Measurements from ENCODE around the gene NAA15. TPM values are rescaled to one million over a fixed set of nuclear protein-coding genes. Genes with fewer than 3 reads are reported as not detected.
"Not testable (repeated sequence)": the region's sequence is repeated elsewhere in the genome, so short reads cannot be mapped to it uniquely, and the experiment has no call there.

The NAA15 gene
- total RNA-seq, 2 experiments from 2014 or later, result 91.2 to 95.8 TPM

DNA sequence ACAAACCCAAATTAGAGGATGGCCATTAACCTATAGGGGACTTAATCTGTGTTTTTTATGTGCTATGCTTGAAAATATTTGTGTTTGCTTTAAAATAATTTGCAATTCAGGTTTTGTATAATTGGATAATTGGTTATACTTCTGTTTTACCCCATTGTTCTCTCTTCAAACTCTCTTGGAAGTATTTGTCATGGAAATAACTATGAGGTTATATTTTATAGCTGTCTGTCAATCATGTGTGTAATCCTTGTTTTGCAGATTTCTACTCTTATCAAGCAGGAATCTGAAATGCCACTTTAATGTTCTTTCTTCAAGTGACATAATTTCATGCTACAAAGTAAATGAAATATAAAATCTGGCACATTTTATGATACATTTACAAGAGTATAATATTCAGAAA, 16.3 kb downstream of the NAA15 start:
- Mint-ChIP-seq H3K27me3 (no peaks in the 10 kb centered on the region), H3K36me3 (peaks cover 16% of the 10 kb centered on the region), H3K4me3 (no peak overlapping the region), H3K9me3 (no peaks in the 10 kb centered on the region), H3K4me1 (ENCODE audit: low read depth) (peaks cover 71% of the 10 kb centered on the region), H3K27ac (no peak overlapping the region)
- ChIA-PET CTCF (no interaction called here), POLR2A (no interaction called here)
- DNase-seq, result no peak
- intact Hi-C loops (cut with micrococcal nuclease), result no loop called here

DNA sequence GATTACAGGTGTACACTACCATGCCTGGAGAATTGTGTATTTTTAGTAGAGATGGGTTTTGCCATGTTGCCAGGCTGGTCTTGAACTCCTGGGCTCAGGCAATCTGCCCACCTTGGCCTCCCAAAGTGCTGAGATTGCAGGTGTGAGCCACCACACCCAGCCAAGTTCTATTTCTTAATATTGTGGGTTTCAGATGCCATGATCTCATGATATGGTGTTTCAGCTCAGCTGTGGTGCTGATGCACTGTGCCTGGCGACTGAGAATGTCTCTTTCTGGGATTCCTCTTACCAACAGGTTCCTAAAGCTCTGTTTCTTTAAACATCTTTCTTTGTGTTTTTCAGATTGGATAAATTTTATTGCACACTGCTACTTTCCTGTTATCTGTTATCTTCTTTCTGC, 18.3 kb downstream of the NAA15 start:
- no peak overlapping the region for H3K4me3 Mint-ChIP-seq
- no peak overlapping the region for H3K27ac Mint-ChIP-seq
- ChIA-PET POLR2A (no interaction called here), CTCF (no interaction called here)
- no peaks in the 10 kb centered on the region for H3K27me3 Mint-ChIP-seq
- H3K4me1 Mint-ChIP-seq (ENCODE audit: low read depth), result peaks cover 66% of the 10 kb centered on the region
- no peaks in the 10 kb centered on the region for H3K9me3 Mint-ChIP-seq
- no peak for DNase-seq
- peaks cover 16% of the 10 kb centered on the region for H3K36me3 Mint-ChIP-seq
- intact Hi-C loops (cut with micrococcal nuclease), result no loop called here

DNA sequence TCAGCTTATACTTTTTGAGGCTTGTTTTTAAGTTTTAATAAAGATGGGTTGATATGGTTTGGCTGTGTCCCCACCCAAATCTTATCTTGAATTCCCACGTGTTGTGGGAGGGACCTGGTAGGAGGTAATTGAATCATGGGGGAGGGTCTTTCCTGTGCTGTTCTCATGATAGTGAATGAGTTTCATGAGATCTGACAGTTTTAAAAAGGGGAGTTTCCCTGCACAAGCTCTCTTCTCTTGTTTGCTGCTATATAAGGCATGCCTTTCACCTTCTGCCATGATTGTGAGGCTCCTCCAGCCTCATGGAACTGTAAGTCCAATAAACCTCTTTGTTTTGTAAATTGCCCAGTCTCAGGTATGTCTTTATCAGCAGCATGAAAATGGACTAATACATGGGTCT, 20.8 kb downstream of the NAA15 start:
- H3K9me3 Mint-ChIP-seq; H3K27ac Mint-ChIP-seq; POLR2A ChIA-PET; DNase-seq; H3K27me3 Mint-ChIP-seq; intact Hi-C loops (cut with micrococcal nuclease); H3K4me3 Mint-ChIP-seq: not testable (repeated sequence)
- H3K36me3 Mint-ChIP-seq, result peaks cover 14% of the 10 kb centered on the region
- CTCF ChIA-PET, result interaction anchor here (1.4 to 1.8 kb wide), 2 partner anchors 26 to 291 kb away, joined by 4 to 8 read pairs; no protein-coding TSS in a partner anchor
- H3K4me1 Mint-ChIP-seq (ENCODE audit: low read depth), result peaks cover 54% of the 10 kb centered on the region

DNA sequence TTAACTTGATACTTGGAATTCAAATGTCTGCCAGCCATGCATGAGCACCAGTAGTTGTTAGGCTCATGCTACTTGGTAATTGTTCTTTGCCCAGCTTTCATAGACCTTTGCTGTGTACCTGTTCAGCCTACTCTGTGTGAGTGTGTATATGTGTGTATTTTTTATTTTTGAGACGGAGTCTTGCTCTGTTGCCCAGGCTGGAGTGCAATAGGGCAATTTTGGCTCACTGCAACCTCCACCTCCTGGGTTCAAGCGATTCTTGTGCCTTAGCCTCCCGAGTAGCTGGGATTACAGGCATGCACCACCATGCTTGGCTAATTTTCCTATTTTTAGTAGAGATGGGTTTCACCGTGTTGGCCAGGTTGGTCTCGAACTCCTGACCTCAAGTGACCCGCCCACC, 21.2 kb downstream of the NAA15 start:
- peaks cover 15% of the 10 kb centered on the region for H3K36me3 Mint-ChIP-seq
- POLR2A ChIA-PET; H3K27me3 Mint-ChIP-seq; DNase-seq; H3K9me3 Mint-ChIP-seq; intact Hi-C loops (cut with micrococcal nuclease); H3K4me3 Mint-ChIP-seq; H3K27ac Mint-ChIP-seq: not testable (repeated sequence)
- peaks cover 53% of the 10 kb centered on the region for H3K4me1 Mint-ChIP-seq (ENCODE audit: low read depth)
- CTCF ChIA-PET, result interaction anchor here (1.4 to 1.8 kb wide), 2 partner anchors 27 to 292 kb away, joined by 4 to 8 read pairs; no protein-coding TSS in a partner anchor

DNA sequence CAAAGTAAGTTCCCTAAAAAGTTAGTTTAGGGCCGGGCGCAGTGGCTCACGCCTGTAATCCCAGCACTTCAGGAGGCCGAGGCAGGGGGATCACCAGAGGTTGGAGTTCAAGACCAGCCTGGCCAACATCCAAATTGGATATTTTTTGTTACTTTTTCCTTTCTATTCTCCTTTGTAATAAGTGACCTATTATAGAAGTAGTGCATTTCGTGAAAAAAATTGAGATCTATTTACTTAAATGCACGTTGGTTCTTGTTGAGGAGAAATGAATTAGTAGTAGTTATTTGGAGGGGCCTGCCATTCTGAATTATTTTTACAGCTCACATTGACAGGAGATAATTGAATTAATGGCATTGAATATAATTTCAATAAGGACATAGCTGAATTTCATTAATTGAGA, 23.3 kb downstream of the NAA15 start:
- Mint-ChIP-seq H3K9me3 (no peaks in the 10 kb centered on the region), H3K4me3 (no peak overlapping the region), H3K4me1 (ENCODE audit: low read depth) (peaks cover 52% of the 10 kb centered on the region), H3K27ac (no peak overlapping the region), H3K36me3 (peaks cover 32% of the 10 kb centered on the region), H3K27me3 (no peaks in the 10 kb centered on the region)
- intact Hi-C loops (cut with micrococcal nuclease), result no loop called here
- DNase-seq, result no peak
- POLR2A ChIA-PET, result no interaction called here
- CTCF ChIA-PET, result interaction anchor here (0.6 to 0.7 kb wide), 2 partner anchors 9 to 62 kb away, joined by 3 read pairs; no protein-coding TSS in a partner anchor

DNA sequence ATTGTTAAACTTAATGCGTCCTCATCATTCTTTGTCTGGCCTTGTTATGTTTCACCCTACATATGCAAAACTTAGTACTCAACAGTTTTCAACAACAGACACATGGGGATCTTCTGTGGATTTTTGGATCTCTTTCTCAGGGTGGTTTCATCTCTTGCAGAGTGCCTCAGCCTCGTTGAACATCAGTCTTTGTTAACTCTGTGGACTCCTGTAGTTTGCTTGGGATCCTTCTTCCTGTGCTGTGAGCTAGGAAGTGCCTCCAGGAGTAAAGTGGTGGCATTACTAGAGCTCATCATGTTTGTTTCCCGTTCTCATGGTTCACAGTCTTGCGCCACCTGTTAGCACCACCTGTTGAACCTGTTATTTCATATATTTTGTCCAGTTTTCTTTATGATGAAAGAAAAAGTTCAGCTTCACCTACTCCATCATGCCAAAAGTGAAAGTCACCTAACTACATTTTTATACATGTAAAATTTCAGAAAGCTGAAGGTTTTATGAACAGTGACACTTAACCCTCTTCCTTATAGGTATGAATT, 28.4 kb downstream of the NAA15 start:
- POLR2A ChIA-PET, result interaction anchor here (1.1 kb wide), 1 partner anchor 226 kb away, joined by 3 read pairs; the partner anchor contains the start of gene SETD7
- Mint-ChIP-seq H3K27ac (no peak overlapping the region), H3K4me3 (no peak overlapping the region), H3K27me3 (no peaks in the 10 kb centered on the region), H3K9me3 (no peaks in the 10 kb centered on the region), H3K36me3 (peaks cover 32% of the 10 kb centered on the region), H3K4me1 (ENCODE audit: low read depth) (peaks cover 51% of the 10 kb centered on the region)
- intact Hi-C loops (cut with micrococcal nuclease), result loop anchor here (2.0 kb wide), 1 partner anchor 15 kb away; no protein-coding TSS in a partner anchor
- CTCF ChIA-PET, result no interaction called here
- DNase-seq, result no peak

DNA sequence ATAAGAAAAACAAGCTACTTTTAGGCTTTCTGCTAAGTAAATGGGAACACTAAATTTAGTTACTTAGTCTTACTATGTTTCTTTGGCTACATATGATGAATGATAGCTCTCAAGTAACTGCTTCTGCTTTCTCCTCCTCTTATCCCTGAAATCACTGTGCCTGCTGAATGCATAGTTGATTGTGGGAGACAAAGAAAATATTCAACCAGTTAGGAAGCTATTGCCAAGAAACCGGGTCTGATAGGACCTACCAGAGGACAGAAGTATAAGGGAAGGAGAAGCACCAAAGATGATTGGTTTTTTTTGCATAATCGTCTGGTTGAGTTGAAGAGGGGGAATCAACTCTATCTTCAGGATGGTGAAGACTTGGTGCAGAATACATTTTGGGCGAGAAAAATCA, 29.0 kb downstream of the NAA15 start:
- Mint-ChIP-seq H3K27ac (no peak overlapping the region), H3K4me1 (ENCODE audit: low read depth) (peaks cover 47% of the 10 kb centered on the region), H3K27me3 (no peaks in the 10 kb centered on the region), H3K4me3 (no peak overlapping the region), H3K36me3 (peaks cover 34% of the 10 kb centered on the region), H3K9me3 (no peaks in the 10 kb centered on the region)
- intact Hi-C loops (cut with micrococcal nuclease), result loop anchor here (2.0 kb wide), 1 partner anchor 15 kb away; no protein-coding TSS in a partner anchor
- no peak for DNase-seq
- POLR2A ChIA-PET, result interaction anchor here (1.1 kb wide), 1 partner anchor 226 kb away, joined by 3 read pairs; the partner anchor contains the start of gene SETD7
- CTCF ChIA-PET, result no interaction called here

DNA sequence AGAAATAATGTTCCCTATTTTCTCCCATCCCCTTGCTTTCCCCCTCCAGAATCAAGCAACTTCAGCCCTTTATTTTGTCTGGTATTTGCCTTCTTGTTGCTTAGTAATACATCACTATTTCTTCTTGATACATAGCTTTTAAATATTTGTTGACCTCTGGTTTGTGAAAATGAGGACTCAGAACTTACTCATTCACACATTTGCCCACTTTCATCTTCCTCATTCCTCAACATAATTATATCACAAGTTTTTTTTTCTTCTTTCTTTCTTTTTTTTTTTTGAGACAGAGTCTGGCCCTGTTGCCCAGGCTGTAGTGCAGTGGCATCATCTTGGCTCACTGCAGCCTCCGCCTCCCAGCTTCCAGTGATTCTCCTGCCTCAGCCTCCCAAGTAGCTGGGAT, 29.9 kb downstream of the NAA15 start:
- H3K36me3 Mint-ChIP-seq, result peaks cover 34% of the 10 kb centered on the region
- H3K4me1 Mint-ChIP-seq (ENCODE audit: low read depth), result peaks cover 45% of the 10 kb centered on the region
- ChIA-PET POLR2A (interaction anchor here (0.7 kb wide), 1 partner anchor 65 kb away, joined by 4 read pairs; no protein-coding TSS in a partner anchor), CTCF (interaction anchor here (1.3 kb wide), 1 partner anchor 34 kb away, joined by 4 read pairs; no protein-coding TSS in a partner anchor)
- no peaks in the 10 kb centered on the region for H3K9me3 Mint-ChIP-seq
- H3K27me3 Mint-ChIP-seq, result no peaks in the 10 kb centered on the region
- no peak for DNase-seq
- no peak overlapping the region for H3K4me3 Mint-ChIP-seq
- intact Hi-C loops (cut with micrococcal nuclease), result loop anchor here (2.0 kb wide), 1 partner anchor 16 kb away; no protein-coding TSS in a partner anchor
- no peak overlapping the region for H3K27ac Mint-ChIP-seq

DNA sequence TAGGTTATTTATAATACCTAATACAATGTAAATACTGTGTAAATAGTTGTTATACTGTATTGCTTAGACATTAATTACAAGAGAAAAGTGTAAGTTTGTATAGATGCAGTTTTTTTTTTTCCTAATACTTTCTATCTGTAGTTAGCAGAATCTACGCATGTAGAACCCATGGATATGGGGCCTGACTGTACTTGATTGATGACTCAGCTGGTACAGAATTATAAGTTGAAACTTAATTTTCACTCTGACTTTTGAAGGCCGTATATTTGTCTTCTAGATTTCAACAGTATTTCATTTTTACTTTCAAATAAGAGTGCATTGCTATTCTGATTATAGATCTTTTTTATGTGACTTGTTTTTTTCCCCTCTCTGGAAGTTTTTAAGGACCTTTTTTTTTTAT, 31.7 kb downstream of the NAA15 start:
- DNase-seq, result no peak
- Mint-ChIP-seq H3K4me3 (no peak overlapping the region), H3K27me3 (no peaks in the 10 kb centered on the region), H3K4me1 (ENCODE audit: low read depth) (peaks cover 41% of the 10 kb centered on the region), H3K36me3 (peaks cover 32% of the 10 kb centered on the region), H3K27ac (peak overlapping the region; percentile 62), H3K9me3 (no peaks in the 10 kb centered on the region)
- CTCF ChIA-PET, result interaction anchor here (0.6 to 1.4 kb wide), 4 partner anchors 32 to 154 kb away, joined by 3 to 5 read pairs (median 4); partner anchors contain the start of gene NAA15
- POLR2A ChIA-PET, result no interaction called here
- intact Hi-C loops (cut with micrococcal nuclease), result loop anchor here (1.0 kb wide), 1 partner anchor 31 kb away; the partner anchor contains the start of gene NDUFC1

- no peaks in the 10 kb centered on the region for H3K27me3 Mint-ChIP-seq
- peaks cover 17% of the 10 kb centered on the region for H3K4me1 Mint-ChIP-seq (ENCODE audit: low read depth)
- peaks cover 28% of the 10 kb centered on the region for H3K36me3 Mint-ChIP-seq
- H3K9me3 Mint-ChIP-seq, result no peaks in the 10 kb centered on the region
- no peak for DNase-seq
- H3K27ac Mint-ChIP-seq, result no peak overlapping the region
- intact Hi-C loops (cut with micrococcal nuclease), result no loop called here
- ChIA-PET CTCF (interaction anchor here (0.5 kb wide), 1 partner anchor 24 kb away, joined by 3 read pairs; no protein-coding TSS in a partner anchor), POLR2A (no interaction called here)
- no peak overlapping the region for H3K4me3 Mint-ChIP-seq
Measured at GRCh38 chr4:139337612-139338011, 36.3 kb downstream of the NAA15 start.

- no peaks in the 10 kb centered on the region for H3K27me3 Mint-ChIP-seq
- H3K36me3 Mint-ChIP-seq, result peaks cover 38% of the 10 kb centered on the region
- H3K4me3 Mint-ChIP-seq, result no peak overlapping the region
- ChIA-PET CTCF (interaction anchor here (0.7 kb wide), 1 partner anchor 24 kb away, joined by 3 read pairs; no protein-coding TSS in a partner anchor), POLR2A (no interaction called here)
- intact Hi-C loops (cut with micrococcal nuclease), result no loop called here
- no peak for DNase-seq
- no peaks in the 10 kb centered on the region for H3K9me3 Mint-ChIP-seq
- no peak overlapping the region for H3K27ac Mint-ChIP-seq
- no peaks in the 10 kb centered on the region for H3K4me1 Mint-ChIP-seq (ENCODE audit: low read depth)
Measured at GRCh38 chr4:139361301-139361700, 60.0 kb downstream of the NAA15 start.

DNA sequence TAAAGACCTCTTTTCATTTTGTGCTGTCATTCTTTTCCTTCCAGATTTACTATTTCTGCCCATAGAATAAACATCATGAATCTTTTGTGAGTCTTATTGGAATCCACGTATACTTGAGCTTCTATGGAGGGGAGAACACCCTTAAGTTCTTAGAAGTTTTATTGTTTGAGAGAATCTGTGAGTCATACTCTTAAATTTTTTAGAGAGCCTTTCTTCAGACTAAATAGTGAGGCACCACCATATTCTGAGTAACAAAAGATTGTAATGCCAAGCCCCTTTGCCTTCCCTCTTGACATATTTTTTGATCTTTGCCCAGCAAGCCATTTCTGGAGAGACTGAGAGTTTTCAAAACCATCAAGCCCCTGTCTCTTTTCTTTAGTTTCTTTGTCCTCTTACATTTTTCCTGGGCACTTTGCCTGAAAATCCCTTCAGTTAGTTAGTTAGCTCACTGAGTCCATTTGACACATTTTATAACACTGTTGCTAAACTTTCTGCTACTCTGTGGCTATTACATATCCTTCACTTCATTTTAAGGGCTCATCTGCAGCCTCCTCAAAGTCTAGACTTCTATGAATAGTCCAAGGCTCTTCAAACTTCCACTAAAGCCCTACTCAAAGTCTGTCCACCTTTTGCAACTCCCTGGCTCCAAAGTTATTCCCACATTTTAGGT, 66.3 kb downstream of the NAA15 start:
- POLR2A ChIA-PET, result interaction anchor here (0.6 kb wide), 1 partner anchor 8 kb away, joined by 3 read pairs; no protein-coding TSS in a partner anchor
- peaks cover 54% of the 10 kb centered on the region for H3K36me3 Mint-ChIP-seq
- H3K4me1 Mint-ChIP-seq (ENCODE audit: low read depth), result peaks cover 8% of the 10 kb centered on the region
- no peak for DNase-seq
- no peaks in the 10 kb centered on the region for H3K27me3 Mint-ChIP-seq
- peak overlapping the region; percentile 49 for H3K27ac Mint-ChIP-seq
- H3K4me3 Mint-ChIP-seq, result no peak overlapping the region
- intact Hi-C loops (cut with micrococcal nuclease), result no loop called here
- H3K9me3 Mint-ChIP-seq, result no peaks in the 10 kb centered on the region
- CTCF ChIA-PET, result interaction anchor here (0.9 to 1.9 kb wide), 3 partner anchors 72 to 337 kb away, joined by 3 to 4 read pairs (median 3); no protein-coding TSS in a partner anchor

Measured in activated CD4-positive, alpha-beta memory T cell treated with anti-CD3 and anti-CD28 coated beads for 36 hours (primary cell).